GM10266 (cell line): ENCODE results near the gene TCIRG1.

ENCODE experiments used
- DNase-seq: peaks from one replicate; pipeline ENCODE4 v3.0.0; 2012; ENCODE audit errors: extremely low spot score
- TF ChIP-seq, protein P1 (sequence below): IDR thresholded peaks from 2 replicates; pipeline ENCODE4 v1.5.1; 2012; ENCODE audit warnings: mild to moderate bottlenecking, low read depth; ENCODE audit not compliant: control insufficient read depth, insufficient read depth; ENCODE audit errors: missing control alignments

The TCIRG1 gene

GRCh38 chr11:68032003-68032402 is 6.8 kb upstream of the TCIRG1 start:
- TF ChIP-seq, protein P1, sequence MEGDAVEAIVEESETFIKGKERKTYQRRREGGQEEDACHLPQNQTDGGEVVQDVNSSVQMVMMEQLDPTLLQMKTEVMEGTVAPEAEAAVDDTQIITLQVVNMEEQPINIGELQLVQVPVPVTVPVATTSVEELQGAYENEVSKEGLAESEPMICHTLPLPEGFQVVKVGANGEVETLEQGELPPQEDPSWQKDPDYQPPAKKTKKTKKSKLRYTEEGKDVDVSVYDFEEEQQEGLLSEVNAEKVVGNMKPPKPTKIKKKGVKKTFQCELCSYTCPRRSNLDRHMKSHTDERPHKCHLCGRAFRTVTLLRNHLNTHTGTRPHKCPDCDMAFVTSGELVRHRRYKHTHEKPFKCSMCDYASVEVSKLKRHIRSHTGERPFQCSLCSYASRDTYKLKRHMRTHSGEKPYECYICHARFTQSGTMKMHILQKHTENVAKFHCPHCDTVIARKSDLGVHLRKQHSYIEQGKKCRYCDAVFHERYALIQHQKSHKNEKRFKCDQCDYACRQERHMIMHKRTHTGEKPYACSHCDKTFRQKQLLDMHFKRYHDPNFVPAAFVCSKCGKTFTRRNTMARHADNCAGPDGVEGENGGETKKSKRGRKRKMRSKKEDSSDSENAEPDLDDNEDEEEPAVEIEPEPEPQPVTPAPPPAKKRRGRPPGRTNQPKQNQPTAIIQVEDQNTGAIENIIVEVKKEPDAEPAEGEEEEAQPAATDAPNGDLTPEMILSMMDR = no peak
- no peak for DNase-seq

GRCh38 chr11:68032997-68033707 is 5.7 kb upstream of the TCIRG1 start:
- DNase-seq = no peak
- TF ChIP-seq, protein P1 = no peak

GRCh38 chr11:68033708-68034045 is 5.1 kb upstream of the TCIRG1 start:
- no peak for DNase-seq
- TF ChIP-seq, protein P1 = no peak

GRCh38 chr11:68035266-68035876 is 3.5 kb upstream of the TCIRG1 start:
- TF ChIP-seq, protein P1 = no peak
- no peak for DNase-seq

DNA sequence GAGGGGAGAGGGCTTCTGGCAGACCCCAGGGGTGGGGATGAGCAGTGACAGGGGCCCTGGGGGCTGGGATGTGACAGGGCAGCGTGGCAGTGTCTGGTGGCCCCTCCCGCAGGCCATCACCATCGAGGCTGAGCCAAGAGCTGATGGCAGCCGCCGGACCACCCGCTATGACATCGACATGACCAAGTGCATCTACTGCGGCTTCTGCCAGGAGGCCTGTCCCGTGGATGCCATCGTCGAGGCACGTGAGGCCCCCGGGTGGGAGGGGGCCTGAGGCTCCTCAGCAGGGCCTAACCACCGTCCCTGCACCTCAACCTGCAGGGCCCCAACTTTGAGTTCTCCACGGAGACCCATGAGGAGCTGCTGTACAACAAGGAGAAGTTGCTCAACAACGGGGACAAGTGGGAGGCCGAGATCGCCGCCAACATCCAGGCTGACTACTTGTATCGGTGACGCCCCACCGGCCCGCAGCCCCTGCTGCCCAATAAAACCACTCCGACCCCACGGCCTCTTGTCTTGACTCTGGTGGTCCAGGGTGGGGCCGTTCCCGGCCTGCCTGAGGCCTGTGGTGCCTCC is 2.6 kb upstream of the TCIRG1 start:
- no peak for DNase-seq
- TF ChIP-seq, protein P1 = no peak

- TF ChIP-seq, protein P1 = no peak
- DNase-seq = no peak
Measured at GRCh38 chr11:68036717-68037239, 2.0 kb upstream of the TCIRG1 start.
